GM21360 (cell line): ENCODE data around the gene BCL2L1.

ENCODE experiments used
- ATAC-seq: cut with Tn5 transposase; IDR thresholded peaks from one replicate; pipeline ENCODE4 v1.9.1; 2021; ENCODE audit warnings: mild to moderate bottlenecking, moderate library complexity; ENCODE audit not compliant: unreplicated experiment

BCL2L1 gene

DNA sequence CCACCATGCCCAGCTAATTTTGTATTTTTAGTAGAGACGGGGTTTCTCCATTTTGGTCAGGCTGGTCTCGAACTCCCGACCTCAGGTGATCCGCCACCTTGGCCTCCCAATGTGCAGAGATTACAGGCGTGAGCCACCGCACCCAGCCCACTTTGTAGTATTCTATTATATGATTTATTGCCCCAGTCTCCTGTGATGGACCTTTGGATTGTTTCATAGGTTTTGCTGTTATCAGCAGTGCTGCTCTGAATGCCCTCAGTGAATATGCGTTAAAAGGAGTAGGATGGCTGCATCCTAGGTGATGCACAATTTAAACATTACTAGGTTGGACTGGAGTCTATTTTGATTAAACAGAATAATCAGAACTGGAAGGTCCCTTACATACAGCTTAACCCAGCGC, 107.3 kb downstream of the BCL2L1 start:
- ATAC-seq = no peak
